ENCODE measurements around the gene TBXA2R. TPM values are rescaled to one million over a fixed set of nuclear protein-coding genes. Genes with fewer than 3 reads are reported as not detected.

The TBXA2R gene
- total RNA-seq, 4 donors from 2014 or later = 0.27 to 0.79 TPM; not detected in 2

DNA sequence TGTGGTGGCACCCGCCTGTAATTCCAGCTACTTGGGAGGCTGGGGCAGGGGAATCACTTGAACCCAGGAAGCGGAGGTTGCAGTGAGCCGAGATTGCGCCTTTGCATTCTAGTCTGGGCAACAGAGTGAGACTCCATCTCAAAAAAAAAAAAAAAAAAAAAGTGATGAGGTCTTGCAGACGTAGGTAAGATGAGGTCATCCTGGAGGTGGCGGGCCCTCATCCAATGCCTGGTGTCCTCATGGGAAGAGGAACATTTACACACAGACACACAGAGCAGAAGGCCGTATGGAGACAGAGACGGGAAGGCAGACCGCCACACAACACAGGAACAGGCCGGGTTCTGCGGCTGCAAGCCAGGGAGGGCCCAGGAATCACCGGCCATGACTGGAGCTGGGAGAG is 15.5 kb upstream of the TBXA2R start:
- Histone ChIP-seq H3K27ac (no peak overlapping the region), H3K27me3 (no peaks in the 10 kb centered on the region), H3K4me1 (peaks cover 14 to 30% (median 21%) of the 10 kb centered on the region in 4 donors), H3K9me3 (no peaks in the 10 kb centered on the region), H3K4me3 (no peak overlapping the region), H3K36me3 (no peaks in the 10 kb centered on the region)
- intact Hi-C loops (cut with DNase I; ENCODE audit: low total_unique reads) (loop anchor here (2.0 kb wide), 1 partner anchor 35 kb away; no protein-coding TSS in a partner anchor), in situ Hi-C loops (cut with MboI; ENCODE audit: low pct_ligation_motif_present in 1 of 4, low pct_unique_long_range_greater_than_20kb in 1 of 4, low sequenced_read_pairs in 3 of 4) (no loop called here)
- WGBS, 2 donors (ENCODE audit: low coverage in 1 of 2) = 90 to 100% methylated on average over 2 to 12 of the region's 12 CpGs
- DNase-seq = no peak
- TF ChIP-seq POLR2AphosphoS5 (IDR thresholded peaks at IDR 0.05) (no peak), POLR2A (IDR thresholded peaks at IDR 0.05) (no peak), EP300 (IDR thresholded peaks at IDR 0.05; ENCODE audit: low read depth) (no peak)
- TF ChIP-seq, protein P1, sequence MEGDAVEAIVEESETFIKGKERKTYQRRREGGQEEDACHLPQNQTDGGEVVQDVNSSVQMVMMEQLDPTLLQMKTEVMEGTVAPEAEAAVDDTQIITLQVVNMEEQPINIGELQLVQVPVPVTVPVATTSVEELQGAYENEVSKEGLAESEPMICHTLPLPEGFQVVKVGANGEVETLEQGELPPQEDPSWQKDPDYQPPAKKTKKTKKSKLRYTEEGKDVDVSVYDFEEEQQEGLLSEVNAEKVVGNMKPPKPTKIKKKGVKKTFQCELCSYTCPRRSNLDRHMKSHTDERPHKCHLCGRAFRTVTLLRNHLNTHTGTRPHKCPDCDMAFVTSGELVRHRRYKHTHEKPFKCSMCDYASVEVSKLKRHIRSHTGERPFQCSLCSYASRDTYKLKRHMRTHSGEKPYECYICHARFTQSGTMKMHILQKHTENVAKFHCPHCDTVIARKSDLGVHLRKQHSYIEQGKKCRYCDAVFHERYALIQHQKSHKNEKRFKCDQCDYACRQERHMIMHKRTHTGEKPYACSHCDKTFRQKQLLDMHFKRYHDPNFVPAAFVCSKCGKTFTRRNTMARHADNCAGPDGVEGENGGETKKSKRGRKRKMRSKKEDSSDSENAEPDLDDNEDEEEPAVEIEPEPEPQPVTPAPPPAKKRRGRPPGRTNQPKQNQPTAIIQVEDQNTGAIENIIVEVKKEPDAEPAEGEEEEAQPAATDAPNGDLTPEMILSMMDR (IDR thresholded peaks at IDR 0.05) = no peak

DNA sequence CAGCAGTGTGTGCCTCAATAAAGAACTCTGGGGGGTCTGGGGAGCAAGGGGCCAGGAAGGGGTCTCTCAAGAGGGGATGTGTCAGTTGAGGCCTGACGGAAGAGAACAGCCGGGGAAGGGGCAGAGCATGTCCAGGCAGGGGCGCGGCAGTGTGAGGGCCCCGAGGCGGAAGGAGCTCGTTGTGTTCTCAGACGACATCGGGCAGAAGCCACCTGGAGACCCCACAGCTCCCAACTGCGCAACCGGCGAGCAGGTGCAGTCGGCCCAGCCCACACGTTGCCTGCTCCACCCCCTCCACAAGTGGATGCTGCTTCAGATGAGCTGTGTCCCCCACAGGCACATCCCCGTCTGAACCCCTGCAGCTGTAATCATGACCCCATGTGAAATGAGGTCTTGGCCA is 15.0 kb upstream of the TBXA2R start:
- H3K36me3 ChIP-seq = no peaks in the 10 kb centered on the region
- in situ Hi-C loops (cut with MboI; ENCODE audit: low pct_ligation_motif_present in 1 of 4, low pct_unique_long_range_greater_than_20kb in 1 of 4, low sequenced_read_pairs in 3 of 4) (no loop called here), intact Hi-C loops (cut with DNase I; ENCODE audit: low total_unique reads) (loop anchor here (2.0 kb wide), 1 partner anchor 35 kb away; no protein-coding TSS in a partner anchor)
- WGBS, 2 donors (ENCODE audit: low coverage in 1 of 2) = 92% methylated on average over 15 of the region's 15 CpGs; no CpG with 5 or more reads in 1 of the 2 donors
- H3K4me1 ChIP-seq = peaks cover 14 to 29% (median 21%) of the 10 kb centered on the region in 4 donors
- no peaks in the 10 kb centered on the region for H3K9me3 ChIP-seq
- no peak for TF ChIP-seq POLR2A (IDR thresholded peaks at IDR 0.05)
- TF ChIP-seq, protein P1 (IDR thresholded peaks at IDR 0.05) = no peak
- no peaks in the 10 kb centered on the region for H3K27me3 ChIP-seq
- DNase-seq = no peak
- H3K27ac ChIP-seq = no peak overlapping the region
- H3K4me3 ChIP-seq = no peak overlapping the region

- Histone ChIP-seq H3K27ac (no peak overlapping the region), H3K27me3 (no peaks in the 10 kb centered on the region), H3K9me3 (no peaks in the 10 kb centered on the region), H3K4me1 (peaks cover 14 to 28% (median 19%) of the 10 kb centered on the region in 4 donors), H3K4me3 (no peak overlapping the region), H3K36me3 (no peaks in the 10 kb centered on the region)
- WGBS, 2 donors (ENCODE audit: low coverage in 1 of 2) = 90% methylated on average over 22 of the region's 24 CpGs; no CpG with 5 or more reads in 1 of the 2 donors
- intact Hi-C loops (cut with DNase I; ENCODE audit: low total_unique reads) = no loop called here
- TF ChIP-seq EP300 (IDR thresholded peaks at IDR 0.05; ENCODE audit: low read depth) (no peak), POLR2AphosphoS5 (IDR thresholded peaks at IDR 0.05) (no peak), POLR2A (IDR thresholded peaks at IDR 0.05) (no peak)
- TF ChIP-seq, protein P1 (IDR thresholded peaks at IDR 0.05) = no peak
- DNase-seq = no peak
- in situ Hi-C loops (cut with MboI; ENCODE audit: low pct_ligation_motif_present in 1 of 4, low pct_unique_long_range_greater_than_20kb in 1 of 4, low sequenced_read_pairs in 3 of 4) = no loop called here
Observed at GRCh38 chr19:3620817-3621547, 14.3 kb upstream of the TBXA2R start.

DNA sequence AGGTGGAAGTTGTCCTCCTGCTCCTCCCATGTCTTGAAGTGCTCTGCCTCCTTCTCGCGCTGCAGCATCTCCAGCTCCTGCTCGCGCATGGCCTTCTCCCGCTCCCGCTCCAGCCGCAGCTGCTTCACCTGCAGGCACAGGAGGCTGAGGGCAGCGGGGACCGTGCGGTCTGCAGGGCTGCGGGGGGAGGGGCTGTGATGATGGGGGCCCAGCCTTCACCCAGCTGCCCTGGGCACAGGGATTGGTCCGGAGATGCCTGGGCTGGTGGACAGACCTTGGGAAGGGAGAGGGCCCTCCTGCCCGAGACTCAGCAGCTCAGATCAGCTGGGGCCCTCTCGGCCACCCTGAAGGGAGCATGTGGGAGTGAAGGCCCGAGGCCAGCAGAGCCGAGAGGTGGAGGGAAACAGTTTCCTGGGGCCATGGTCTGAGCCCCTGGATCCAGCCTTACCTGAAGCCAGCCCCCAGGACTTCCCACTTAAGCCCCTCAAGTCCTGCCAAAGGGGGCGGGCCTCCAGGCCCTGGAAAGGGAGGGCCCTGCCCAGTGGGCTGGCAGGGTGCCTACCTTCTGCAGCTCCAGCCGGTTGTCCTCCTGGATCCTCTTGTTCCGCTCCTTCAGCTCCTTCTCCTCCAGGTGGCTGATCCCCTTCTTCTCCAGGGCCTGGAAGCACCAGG is 13.6 kb upstream of the TBXA2R start:
- WGBS, 2 donors (ENCODE audit: low coverage in 1 of 2) = 84% methylated on average over 19 of the region's 19 CpGs; no CpG with 5 or more reads in 1 of the 2 donors
- TF ChIP-seq POLR2A (IDR thresholded peaks at IDR 0.05) = no peak
- no peak for TF ChIP-seq POLR2AphosphoS5 (IDR thresholded peaks at IDR 0.05)
- TF ChIP-seq, protein P1 (IDR thresholded peaks at IDR 0.05) = no peak
- TF ChIP-seq EP300 (IDR thresholded peaks at IDR 0.05; ENCODE audit: low read depth) = no peak
- intact Hi-C loops (cut with DNase I; ENCODE audit: low total_unique reads) = no loop called here
- in situ Hi-C loops (cut with MboI; ENCODE audit: low pct_ligation_motif_present in 1 of 4, low pct_unique_long_range_greater_than_20kb in 1 of 4, low sequenced_read_pairs in 3 of 4) = no loop called here
- peaks cover 7 to 21% (median 12%) of the 10 kb centered on the region in 4 donors for H3K4me1 ChIP-seq
- no peak overlapping the region for H3K27ac ChIP-seq
- DNase-seq = no peak
- H3K4me3 ChIP-seq = no peak overlapping the region
- no peaks in the 10 kb centered on the region for H3K9me3 ChIP-seq
- H3K27me3 ChIP-seq = no peaks in the 10 kb centered on the region
- no peaks in the 10 kb centered on the region for H3K36me3 ChIP-seq

Measured in transverse colon (tissue), 4 donors.